GM19035 (cell line): ENCODE measurements around the gene FGFRL1.
"Not testable (repeated sequence)": the region's sequence is repeated elsewhere in the genome, so short reads cannot be mapped to it uniquely, and the experiment has no call there.

Source experiments
- ATAC-seq: cut with Tn5 transposase; IDR thresholded peaks from one replicate; pipeline ENCODE4 v1.9.1; 2021; ENCODE audit not compliant: unreplicated experiment

The FGFRL1 gene

GRCh38 chr4:972651-973424 lies 38.6 kb upstream of the FGFRL1 start:
- ATAC-seq: peak; percentile 54

GRCh38 chr4:973431-974397 lies 37.7 kb upstream of the FGFRL1 start, which contains the start of gene DGKQ:
Gene DGKQ, minus strand, starts transcription at chr4:973569. Its CDS starts 87 bp downstream, at chr4:973482.
- ATAC-seq: peak; percentile 66

DNA sequence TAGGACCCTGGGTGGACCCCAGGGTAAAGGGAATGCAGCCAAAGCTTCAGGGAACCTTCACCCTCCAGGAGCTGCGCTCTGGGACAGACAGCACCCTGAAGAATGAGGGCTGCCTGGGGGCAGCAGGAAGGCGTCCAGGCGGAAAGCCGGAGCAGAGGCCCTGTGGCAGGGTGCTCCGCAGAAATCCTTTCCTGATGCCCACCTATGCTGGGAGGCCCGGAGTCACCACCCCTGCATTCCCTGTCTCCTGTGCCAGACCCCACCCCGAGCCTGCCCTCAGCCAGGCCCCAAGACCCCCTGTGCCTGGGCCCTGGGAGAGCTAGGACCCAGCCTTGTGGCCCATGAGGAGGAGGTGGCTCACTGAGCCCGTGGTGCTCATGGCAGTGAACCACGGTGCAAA lies 36.8 kb upstream of the FGFRL1 start:
- no peak for ATAC-seq

DNA sequence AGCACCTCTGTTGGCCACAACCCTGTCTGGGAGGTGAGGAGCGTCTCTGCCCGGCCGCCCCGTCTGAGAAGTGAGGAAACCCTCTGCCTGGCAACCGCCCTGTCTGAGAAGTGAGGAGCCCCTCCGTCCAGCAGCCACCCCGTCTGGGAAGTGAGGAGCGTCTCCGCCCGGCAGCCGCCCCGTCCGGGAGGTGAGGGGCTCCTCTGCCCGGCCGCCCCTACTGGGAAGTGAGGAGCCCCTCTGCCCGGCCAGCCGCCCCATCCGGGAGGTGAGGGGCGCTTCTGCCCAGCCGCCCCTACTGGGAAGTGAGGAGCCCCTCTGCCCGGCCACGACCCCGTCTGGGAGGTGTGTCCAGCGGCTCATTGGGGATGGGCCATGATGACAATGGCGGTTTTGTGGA lies 35.4 kb upstream of the FGFRL1 start:
- not testable (repeated sequence) for ATAC-seq

- ATAC-seq: no peak
These were observed 32.3 kb upstream of the FGFRL1 start for GRCh38 chr4:978957-979701.

DNA sequence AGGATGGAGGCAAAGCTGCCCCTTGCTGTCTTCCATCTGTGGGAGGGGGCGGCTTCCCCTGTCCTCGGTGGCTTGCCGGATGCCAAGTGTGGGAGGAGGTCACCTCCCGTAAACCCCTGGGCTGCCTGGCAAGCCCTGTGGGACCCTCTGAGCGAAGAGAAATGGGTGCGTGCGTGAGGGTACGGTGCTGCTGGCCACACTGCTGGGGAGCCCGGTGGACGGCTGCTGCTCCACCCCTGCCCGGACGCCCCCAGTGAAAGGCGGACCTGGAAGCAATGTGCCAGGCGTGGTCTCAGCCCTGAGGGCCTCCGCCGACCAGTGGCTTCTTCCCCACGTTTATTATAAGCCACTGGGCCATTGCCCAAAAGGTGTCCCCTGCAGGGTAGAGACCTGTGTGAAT lies 29.1 kb upstream of the FGFRL1 start:
- ATAC-seq: no peak

GRCh38 chr4:982814-983213 lies 28.6 kb upstream of the FGFRL1 start:
- ATAC-seq: no peak

- no peak for ATAC-seq
These were observed 26.9 kb upstream of the FGFRL1 start for GRCh38 chr4:984336-985054.

DNA sequence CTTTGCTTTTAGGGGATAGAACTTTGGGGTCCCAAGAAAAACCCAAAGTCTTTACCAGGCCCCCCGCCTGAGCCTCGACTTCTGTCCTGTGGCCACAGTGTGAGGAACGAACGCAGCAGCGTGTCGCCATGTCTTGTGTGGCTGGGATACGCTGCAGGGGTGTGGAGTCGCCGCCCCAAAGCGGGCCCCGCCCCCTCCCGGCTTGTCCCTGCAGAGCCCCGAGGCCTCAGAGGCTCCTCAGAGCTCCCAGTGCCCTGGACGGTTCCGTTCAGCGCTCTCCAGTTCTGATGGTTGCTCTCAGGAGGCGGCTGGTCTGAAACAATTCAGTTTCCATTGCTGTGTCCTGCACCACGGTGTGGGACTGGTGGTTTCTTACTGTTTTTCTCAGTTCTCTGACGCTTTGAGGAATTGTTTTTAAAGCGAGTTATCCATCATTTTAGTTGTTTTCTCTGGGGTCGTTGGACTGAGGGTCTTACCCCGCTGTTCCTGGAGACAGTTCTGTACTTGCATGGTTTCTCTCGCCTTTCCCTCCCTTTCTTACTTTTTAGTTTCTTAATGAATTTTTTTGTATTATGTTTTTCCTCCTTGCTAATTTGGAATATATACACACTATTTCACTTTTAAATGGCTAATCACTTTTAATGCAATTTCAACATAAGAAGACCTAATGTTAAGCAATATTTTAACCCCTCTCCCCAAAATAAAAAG lies 26.1 kb upstream of the FGFRL1 start:
- ATAC-seq: no peak

DNA sequence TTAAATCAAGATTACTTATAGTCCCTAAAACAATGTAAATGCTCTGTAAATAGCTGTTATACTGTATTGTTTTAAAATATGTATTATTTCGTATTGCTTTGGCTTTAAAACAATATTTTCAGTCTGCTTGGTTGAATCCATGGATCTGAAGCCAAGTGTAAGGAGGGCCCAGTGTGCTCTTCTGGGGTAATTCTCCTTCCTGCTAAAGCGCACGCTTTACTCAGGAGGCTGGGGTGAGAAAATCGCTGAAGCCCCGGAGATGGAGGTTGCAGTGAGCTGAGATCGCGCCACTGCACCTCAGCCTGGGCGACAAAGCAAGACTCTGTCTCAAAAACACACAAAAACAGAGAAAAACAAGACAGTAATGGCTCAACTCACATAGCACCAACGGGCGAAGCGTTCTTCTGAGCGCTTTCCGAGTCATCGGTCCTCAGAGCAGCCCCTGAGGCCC lies 25.0 kb upstream of the FGFRL1 start:
- ATAC-seq: peak; percentile 32

DNA sequence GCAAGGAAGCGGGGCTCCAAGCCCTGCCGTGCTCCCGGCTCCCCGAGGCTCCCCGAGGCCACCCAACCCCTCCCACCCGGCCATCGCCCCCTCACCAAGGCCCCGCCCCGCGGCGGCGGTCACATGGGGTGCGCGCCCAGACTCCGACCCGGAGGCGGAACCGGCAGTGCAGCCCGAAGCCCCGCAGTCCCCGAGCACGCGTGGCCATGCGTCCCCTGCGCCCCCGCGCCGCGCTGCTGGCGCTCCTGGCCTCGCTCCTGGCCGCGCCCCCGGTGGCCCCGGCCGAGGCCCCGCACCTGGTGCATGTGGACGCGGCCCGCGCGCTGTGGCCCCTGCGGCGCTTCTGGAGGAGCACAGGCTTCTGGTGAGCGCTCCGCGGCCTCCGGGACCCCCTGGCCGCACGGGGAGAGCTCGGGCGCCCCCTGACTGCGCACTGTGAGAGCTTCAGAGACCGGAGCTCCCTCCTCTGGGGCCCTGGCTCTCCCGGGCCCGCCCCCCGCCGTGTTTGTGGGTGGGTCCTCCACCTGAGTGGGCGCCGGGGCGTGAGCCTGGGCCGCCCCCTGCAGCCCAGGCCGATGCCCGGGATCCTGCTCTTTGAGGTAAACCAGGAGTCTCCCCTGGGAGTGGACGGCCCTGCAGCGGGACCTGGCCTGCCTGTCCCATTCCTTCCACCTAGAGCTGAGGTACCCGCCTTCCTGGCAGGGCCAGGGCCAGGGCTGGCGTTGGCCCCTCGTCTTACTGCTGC lies 24.4 kb upstream of the FGFRL1 start, which contains the start of gene IDUA:
Gene IDUA (plus strand): TSS at position 166 of the 745 bp plus-strand sequence. CDS start 41 bp downstream, at position 207.
- peak; percentile 75 for ATAC-seq

DNA sequence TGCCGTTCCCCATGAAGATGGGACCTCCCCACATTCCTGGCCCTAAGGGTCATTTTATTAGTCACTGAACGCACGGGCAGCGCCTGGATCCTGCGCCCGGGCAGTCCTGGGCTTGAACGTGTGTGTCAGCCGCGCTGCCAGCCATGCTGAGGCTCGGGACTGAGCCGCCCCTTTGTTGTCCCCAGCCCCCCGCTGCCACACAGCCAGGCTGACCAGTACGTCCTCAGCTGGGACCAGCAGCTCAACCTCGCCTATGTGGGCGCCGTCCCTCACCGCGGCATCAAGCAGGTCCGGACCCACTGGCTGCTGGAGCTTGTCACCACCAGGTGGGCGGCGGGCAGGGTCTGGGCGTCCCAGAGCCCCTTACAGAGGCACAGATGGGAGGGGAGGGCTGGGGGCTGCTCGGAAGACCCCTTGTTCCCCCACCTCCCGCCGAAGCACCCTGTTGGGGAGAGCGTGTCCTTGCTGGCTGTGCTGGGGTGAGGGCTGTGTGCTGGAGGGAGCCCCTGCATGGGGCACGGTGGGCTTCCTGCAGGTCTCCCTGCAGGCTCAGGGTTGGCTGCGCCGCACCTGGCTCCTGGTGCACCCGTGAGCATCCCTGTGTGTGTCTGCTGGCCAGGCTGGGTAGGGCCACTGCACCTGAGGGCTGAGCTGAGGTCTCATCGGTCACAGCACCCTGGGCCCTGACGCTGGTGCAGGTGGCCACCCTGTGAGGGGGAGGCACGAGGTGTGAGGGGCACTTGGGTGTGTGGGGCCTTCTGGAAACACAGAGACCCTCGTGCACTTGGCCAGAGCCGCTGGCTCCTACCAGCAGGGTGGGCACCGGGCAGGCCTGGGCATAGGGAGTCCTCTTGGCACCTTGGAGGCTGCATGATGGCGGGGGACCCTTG lies 23.6 kb upstream of the FGFRL1 start:
- no peak for ATAC-seq

- no peak for ATAC-seq
These were observed 22.4 kb upstream of the FGFRL1 start for GRCh38 chr4:988726-989721.

GRCh38 chr4:989722-990471 lies 21.5 kb upstream of the FGFRL1 start:
- no peak for ATAC-seq

- ATAC-seq: no peak
These were observed 20.6 kb upstream of the FGFRL1 start for GRCh38 chr4:990746-991367.
